Measurements from ENCODE around the gene MEDAG.

DNA sequence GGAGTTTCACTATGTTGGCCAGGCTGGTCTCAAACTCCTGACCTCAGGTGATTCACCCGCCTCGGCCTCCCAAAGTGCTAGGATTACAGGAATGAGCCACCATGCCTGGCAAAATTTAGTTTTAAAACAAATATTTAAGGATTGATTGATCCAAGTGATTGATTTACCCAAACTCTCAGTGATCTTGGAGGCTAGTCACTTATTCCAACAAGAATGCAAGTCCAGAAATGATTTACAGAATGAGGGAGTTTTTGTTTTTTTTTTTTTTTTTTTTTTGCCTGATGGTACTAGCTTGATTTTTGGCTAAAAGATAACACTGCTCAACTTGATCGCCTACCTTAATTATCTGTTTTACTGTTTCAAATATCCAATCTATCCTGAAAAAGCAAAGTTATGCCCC lies 20.7 kb downstream of the MEDAG start:
- TF ChIP-seq, protein P1, sequence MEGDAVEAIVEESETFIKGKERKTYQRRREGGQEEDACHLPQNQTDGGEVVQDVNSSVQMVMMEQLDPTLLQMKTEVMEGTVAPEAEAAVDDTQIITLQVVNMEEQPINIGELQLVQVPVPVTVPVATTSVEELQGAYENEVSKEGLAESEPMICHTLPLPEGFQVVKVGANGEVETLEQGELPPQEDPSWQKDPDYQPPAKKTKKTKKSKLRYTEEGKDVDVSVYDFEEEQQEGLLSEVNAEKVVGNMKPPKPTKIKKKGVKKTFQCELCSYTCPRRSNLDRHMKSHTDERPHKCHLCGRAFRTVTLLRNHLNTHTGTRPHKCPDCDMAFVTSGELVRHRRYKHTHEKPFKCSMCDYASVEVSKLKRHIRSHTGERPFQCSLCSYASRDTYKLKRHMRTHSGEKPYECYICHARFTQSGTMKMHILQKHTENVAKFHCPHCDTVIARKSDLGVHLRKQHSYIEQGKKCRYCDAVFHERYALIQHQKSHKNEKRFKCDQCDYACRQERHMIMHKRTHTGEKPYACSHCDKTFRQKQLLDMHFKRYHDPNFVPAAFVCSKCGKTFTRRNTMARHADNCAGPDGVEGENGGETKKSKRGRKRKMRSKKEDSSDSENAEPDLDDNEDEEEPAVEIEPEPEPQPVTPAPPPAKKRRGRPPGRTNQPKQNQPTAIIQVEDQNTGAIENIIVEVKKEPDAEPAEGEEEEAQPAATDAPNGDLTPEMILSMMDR (IDR thresholded peaks at IDR 0.05), result no peak
- TF ChIP-seq POLR2AphosphoS5 (IDR thresholded peaks at IDR 0.05), result no peak
- TF ChIP-seq EP300 (IDR thresholded peaks at IDR 0.05), result no peak
- no peak for TF ChIP-seq POLR2A (IDR thresholded peaks at IDR 0.05)
